ENCODE measurements around the gene ATP12A.

Gene ATP12A

GRCh38 chr13:24670174-24670573, 10.0 kb upstream of the ATP12A start:
- no peak overlapping the region for H3K4me3 ChIP-seq (ENCODE audit: low read depth, low read length)
- TF ChIP-seq CTCF (IDR thresholded peaks at IDR 0.05; ENCODE audit: low read depth, low read length, missing control alignments): no peak
- no peak for DNase-seq (ENCODE audit: low read depth)

- peak; percentile 50 for TF ChIP-seq CTCF (IDR thresholded peaks at IDR 0.05; ENCODE audit: low read depth, low read length, missing control alignments)
- no peak overlapping the region for H3K4me3 ChIP-seq (ENCODE audit: low read depth, low read length)
- no peak for DNase-seq (ENCODE audit: low read depth)
These were observed 9.2 kb upstream of the ATP12A start for GRCh38 chr13:24670961-24671381.

- TF ChIP-seq CTCF (IDR thresholded peaks at IDR 0.05; ENCODE audit: low read depth, low read length, missing control alignments): peak; percentile 74
- no peak for DNase-seq (ENCODE audit: low read depth)
- no peak overlapping the region for H3K4me3 ChIP-seq (ENCODE audit: low read depth, low read length)
These were observed 8.7 kb upstream of the ATP12A start for GRCh38 chr13:24671386-24672113.

GRCh38 chr13:24672141-24673132, 7.8 kb upstream of the ATP12A start:
- no peak for TF ChIP-seq CTCF (IDR thresholded peaks at IDR 0.05; ENCODE audit: low read depth, low read length, missing control alignments)
- H3K4me3 ChIP-seq (ENCODE audit: low read depth, low read length): no peak overlapping the region
- DNase-seq (ENCODE audit: low read depth): no peak

- DNase-seq (ENCODE audit: low read depth): no peak
- no peak for TF ChIP-seq CTCF (IDR thresholded peaks at IDR 0.05; ENCODE audit: low read depth, low read length, missing control alignments)
These were observed 4.2 kb upstream of the ATP12A start for GRCh38 chr13:24675806-24676570.

GRCh38 chr13:24678151-24678550, 2.1 kb upstream of the ATP12A start:
- H3K4me3 ChIP-seq (ENCODE audit: low read depth, low read length): no peak overlapping the region
- no peak for DNase-seq (ENCODE audit: low read depth)
- TF ChIP-seq CTCF (IDR thresholded peaks at IDR 0.05; ENCODE audit: low read depth, low read length, missing control alignments): no peak

More at GRCh38 chr13:24675806-24676570, 4.2 kb upstream of the ATP12A start:
- H3K4me3 ChIP-seq (ENCODE audit: low read depth, low read length): no peak overlapping the region
